GM21528 (cell line): ENCODE results near the gene MYMK.

Source experiments
- ATAC-seq: cut with Tn5 transposase; IDR thresholded peaks from one replicate; pipeline ENCODE4 v1.9.1; 2021; ENCODE audit warnings: mild to moderate bottlenecking, moderate library complexity; ENCODE audit not compliant: unreplicated experiment, low FRiP score

Gene MYMK

GRCh38 chr9:133520121-133520835 is 4.5 kb downstream of the MYMK start:
- ATAC-seq: no peak

GRCh38 chr9:133519693-133520092 is 5.1 kb downstream of the MYMK start:
- no peak for ATAC-seq

- ATAC-seq: no peak
These were observed 5.9 kb downstream of the MYMK start for GRCh38 chr9:133518706-133519449.

GRCh38 chr9:133518200-133518599 is 6.6 kb downstream of the MYMK start:
- no peak for ATAC-seq

GRCh38 chr9:133517711-133518110 is 7.0 kb downstream of the MYMK start:
- ATAC-seq: no peak

GRCh38 chr9:133516961-133517350 is 7.8 kb downstream of the MYMK start:
- no peak for ATAC-seq

- no peak for ATAC-seq
These were observed 8.4 kb downstream of the MYMK start for GRCh38 chr9:133516256-133516960.

- ATAC-seq: no peak
These were observed 9.0 kb downstream of the MYMK start for GRCh38 chr9:133515615-133516255.

- ATAC-seq: no peak
These were observed 9.5 kb downstream of the MYMK start for GRCh38 chr9:133515240-133515610.

GRCh38 chr9:133514460-133515239 is 10.1 kb downstream of the MYMK start:
- no peak for ATAC-seq

GRCh38 chr9:133513214-133514100 is 11.3 kb downstream of the MYMK start:
- no peak for ATAC-seq

- ATAC-seq: no peak
These were observed 12.2 kb downstream of the MYMK start for GRCh38 chr9:133512253-133513213.

GRCh38 chr9:133511607-133512006 is 13.2 kb downstream of the MYMK start:
- ATAC-seq: no peak

GRCh38 chr9:133510926-133511505 is 13.7 kb downstream of the MYMK start:
- no peak for ATAC-seq

GRCh38 chr9:133509179-133510083 is 15.3 kb downstream of the MYMK start:
- no peak for ATAC-seq

GRCh38 chr9:133508046-133508445 is 16.7 kb downstream of the MYMK start:
- ATAC-seq: no peak
